Mammary epithelial cell (primary cell): ENCODE results near the gene PRRC2C.

Experiments used
- EZH2 ChIP-seq: IDR thresholded peaks from 2 replicates; pipeline ENCODE4 v1.6.1; 2012; ENCODE audit warnings: low read length, inconsistent platforms, borderline replicate concordance
- TF ChIP-seq, protein P1 (sequence below), 2 donors: IDR thresholded peaks in 1 of 2; conservative IDR thresholded peaks in 1 of 2; 2 replicates each; pipeline ENCODE4 v1.5.1; 2011 to 2012; ENCODE audit warnings: inconsistent platforms in 2 of 2, low read length in 2 of 2, mild to moderate bottlenecking in 2 of 2, control low read depth in 1 of 2, low read depth in 1 of 2; ENCODE audit not compliant: insufficient read depth in 1 of 2; ENCODE audit errors: extremely low read depth in 1 of 2

DNA sequence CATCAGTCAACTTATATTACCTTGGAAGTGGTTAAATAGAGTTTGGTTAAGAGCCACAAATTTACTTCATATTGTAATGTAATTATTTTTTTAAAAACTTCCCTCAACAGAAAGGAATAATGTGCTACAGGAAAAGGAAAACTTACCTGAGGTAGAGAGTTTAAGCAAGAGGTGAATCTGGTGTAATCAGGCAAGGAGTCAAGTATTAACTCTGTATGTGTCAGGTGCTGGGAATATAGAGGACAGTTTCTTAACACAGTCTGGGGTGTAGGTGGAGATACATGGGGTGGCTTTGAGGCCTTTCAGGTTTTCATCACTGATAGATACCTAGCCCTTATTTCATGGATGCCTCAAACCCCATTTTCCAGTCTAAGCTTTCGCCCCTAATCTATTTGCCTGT is 110.8 kb downstream of the PRRC2C start:
- TF ChIP-seq, protein P1, sequence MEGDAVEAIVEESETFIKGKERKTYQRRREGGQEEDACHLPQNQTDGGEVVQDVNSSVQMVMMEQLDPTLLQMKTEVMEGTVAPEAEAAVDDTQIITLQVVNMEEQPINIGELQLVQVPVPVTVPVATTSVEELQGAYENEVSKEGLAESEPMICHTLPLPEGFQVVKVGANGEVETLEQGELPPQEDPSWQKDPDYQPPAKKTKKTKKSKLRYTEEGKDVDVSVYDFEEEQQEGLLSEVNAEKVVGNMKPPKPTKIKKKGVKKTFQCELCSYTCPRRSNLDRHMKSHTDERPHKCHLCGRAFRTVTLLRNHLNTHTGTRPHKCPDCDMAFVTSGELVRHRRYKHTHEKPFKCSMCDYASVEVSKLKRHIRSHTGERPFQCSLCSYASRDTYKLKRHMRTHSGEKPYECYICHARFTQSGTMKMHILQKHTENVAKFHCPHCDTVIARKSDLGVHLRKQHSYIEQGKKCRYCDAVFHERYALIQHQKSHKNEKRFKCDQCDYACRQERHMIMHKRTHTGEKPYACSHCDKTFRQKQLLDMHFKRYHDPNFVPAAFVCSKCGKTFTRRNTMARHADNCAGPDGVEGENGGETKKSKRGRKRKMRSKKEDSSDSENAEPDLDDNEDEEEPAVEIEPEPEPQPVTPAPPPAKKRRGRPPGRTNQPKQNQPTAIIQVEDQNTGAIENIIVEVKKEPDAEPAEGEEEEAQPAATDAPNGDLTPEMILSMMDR (conservative IDR thresholded peaks at IDR 0.05 in 1 of 2, IDR thresholded peaks at IDR 0.05 in 1 of 2; ENCODE audit: extremely low read depth in 1 of 2, insufficient read depth in 1 of 2, low read depth in 1 of 2, low read length in 2 of 2): no peak
- no peak for TF ChIP-seq EZH2
